Tibial artery (tissue), 4 donors: ENCODE results near the gene BOLL.
A peak's percentile ranks its signal among the peaks of the same experiment; 100 is the strongest.

ENCODE experiments used
- DNase-seq, 2 donors: peaks; one replicate each; pipeline ENCODE4 v3.0.0-alpha.2; 2019
- H3K27ac ChIP-seq, 2 donors: fragments of 200-600 bp; sonication (generic) in 1 of 2; 1 replicate in 1 of 2; 2 replicates in 1 of 2; pipeline ENCODE4 v1.5.1; 2018 to 2019; ENCODE audit warnings: mild to moderate bottlenecking in 1 of 2
- H3K27me3 ChIP-seq, 2 donors: fragments of 200-600 bp; sonication (generic) in 1 of 2; one replicate each; pipeline versions ENCODE4 v1.5.1 to v1.6.0; 2016 to 2019
- H3K36me3 ChIP-seq, 3 donors: fragments of 200-600 bp; sonication (generic) in 2 of 3; one replicate each; pipeline ENCODE4 v1.5.1; 2016 to 2019; ENCODE audit warnings: mild to moderate bottlenecking in 2 of 3
- H3K4me1 ChIP-seq, 4 donors: fragments of 200-600 bp; sonication (generic) in 2 of 4; 1 replicate in 3 of 4; 2 replicates in 1 of 4; pipeline ENCODE4 v1.5.1; 2016 to 2019
- H3K4me3 ChIP-seq, 2 donors: fragments of 200-600 bp; sonication (generic) in 1 of 2; 1 replicate in 1 of 2; 2 replicates in 1 of 2; pipeline ENCODE4 v1.5.1; 2018 to 2019; ENCODE audit warnings: mild to moderate bottlenecking in 2 of 2
- H3K9me3 ChIP-seq, 3 donors: fragments of 200-600 bp; sonication (generic) in 1 of 3; one replicate each; pipeline ENCODE4 v1.5.1; 2016 to 2019
- intact Hi-C: fragments of 100-400 bp; cut with DNase I; formaldehyde crosslinking; loops from one replicate; pipeline ENCODE4 v1.15.0; 2023; ENCODE audit warnings: low total_unique reads
- TF ChIP-seq, protein P1 (sequence below), 2 experiments: fragments of 200-600 bp in 1 of 2; fragments of 450-650 bp in 1 of 2; IDR thresholded peaks; one replicate each; pipeline ENCODE4 v1.5.1; 2017 to 2019; ENCODE audit warnings: antibody characterized with exemption in 2 of 2, mild to moderate bottlenecking in 1 of 2, moderate library complexity in 1 of 2

Gene BOLL

DNA sequence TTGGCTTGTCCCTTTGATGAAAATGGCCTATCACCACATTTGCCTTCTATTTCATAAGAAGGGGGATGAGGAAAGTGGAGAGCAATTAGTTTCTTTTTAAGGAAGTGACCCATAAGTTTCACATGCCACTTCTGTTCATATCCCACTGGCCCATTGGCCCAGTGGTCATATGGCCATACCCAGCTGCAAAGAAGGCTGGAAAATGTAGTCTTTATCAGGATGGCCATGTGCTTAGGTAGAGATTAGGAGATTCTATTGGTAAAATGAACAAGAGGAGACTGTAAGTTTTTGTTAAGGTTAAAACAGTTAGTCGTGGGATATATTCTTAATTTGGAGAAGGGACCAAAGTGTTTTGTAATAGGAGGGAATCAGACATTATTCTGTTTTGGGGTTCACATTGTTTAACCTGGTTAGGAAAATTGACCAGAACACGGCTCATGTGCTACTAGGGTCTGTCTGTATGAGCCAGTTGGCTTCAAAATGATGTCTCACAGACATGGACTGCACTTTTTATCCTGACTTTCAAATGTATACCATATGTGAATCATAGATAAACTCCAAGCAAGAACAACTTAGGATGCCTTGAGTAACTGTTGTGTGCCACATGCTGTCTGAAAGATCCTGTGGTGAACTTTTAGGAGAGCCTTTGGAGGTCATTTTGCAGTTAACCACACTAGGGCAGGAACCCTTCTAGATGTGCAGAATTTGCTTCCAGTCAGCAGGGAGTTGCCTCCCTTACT lies 36.6 kb upstream of the BOLL start:
- H3K4me1 ChIP-seq = no peaks in the 10 kb centered on the region
- intact Hi-C loops = no loop called here
- TF ChIP-seq, protein P1, sequence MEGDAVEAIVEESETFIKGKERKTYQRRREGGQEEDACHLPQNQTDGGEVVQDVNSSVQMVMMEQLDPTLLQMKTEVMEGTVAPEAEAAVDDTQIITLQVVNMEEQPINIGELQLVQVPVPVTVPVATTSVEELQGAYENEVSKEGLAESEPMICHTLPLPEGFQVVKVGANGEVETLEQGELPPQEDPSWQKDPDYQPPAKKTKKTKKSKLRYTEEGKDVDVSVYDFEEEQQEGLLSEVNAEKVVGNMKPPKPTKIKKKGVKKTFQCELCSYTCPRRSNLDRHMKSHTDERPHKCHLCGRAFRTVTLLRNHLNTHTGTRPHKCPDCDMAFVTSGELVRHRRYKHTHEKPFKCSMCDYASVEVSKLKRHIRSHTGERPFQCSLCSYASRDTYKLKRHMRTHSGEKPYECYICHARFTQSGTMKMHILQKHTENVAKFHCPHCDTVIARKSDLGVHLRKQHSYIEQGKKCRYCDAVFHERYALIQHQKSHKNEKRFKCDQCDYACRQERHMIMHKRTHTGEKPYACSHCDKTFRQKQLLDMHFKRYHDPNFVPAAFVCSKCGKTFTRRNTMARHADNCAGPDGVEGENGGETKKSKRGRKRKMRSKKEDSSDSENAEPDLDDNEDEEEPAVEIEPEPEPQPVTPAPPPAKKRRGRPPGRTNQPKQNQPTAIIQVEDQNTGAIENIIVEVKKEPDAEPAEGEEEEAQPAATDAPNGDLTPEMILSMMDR (IDR thresholded peaks at IDR 0.05) = no peak
- H3K36me3 ChIP-seq = no peaks in the 10 kb centered on the region
- H3K4me3 ChIP-seq = no peak overlapping the region
- no peaks in the 10 kb centered on the region for H3K9me3 ChIP-seq
- H3K27me3 ChIP-seq = no peaks in the 10 kb centered on the region
- DNase-seq = no peak
- H3K27ac ChIP-seq = no peak overlapping the region

DNA sequence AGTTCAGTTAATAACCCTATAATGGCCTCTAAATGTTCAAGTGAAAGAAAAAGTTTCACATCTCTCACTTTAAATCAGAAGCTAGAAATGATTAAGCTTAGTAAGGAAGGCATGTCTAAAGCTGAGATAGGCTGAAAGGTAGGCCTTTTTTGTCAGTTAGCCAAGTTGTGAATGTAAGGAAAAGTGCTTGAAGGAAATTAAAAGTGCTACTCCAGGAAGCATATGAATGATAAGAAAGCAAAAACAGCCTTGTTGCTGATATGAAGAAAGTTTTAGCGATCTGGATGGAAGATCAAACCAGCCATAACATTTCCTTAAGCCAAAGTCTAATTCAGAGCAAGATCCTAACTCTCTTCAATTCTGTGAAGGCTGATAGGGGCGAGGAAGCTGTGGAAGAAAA lies 29.4 kb upstream of the BOLL start:
- H3K4me1 ChIP-seq = peaks cover 0 to 5% (median 0%) of the 10 kb centered on the region in 4 donors
- no peak overlapping the region for H3K4me3 ChIP-seq
- no peak for DNase-seq
- TF ChIP-seq, protein P1 (IDR thresholded peaks at IDR 0.05) = no peak
- no peaks in the 10 kb centered on the region for H3K27me3 ChIP-seq
- no peaks in the 10 kb centered on the region for H3K36me3 ChIP-seq
- H3K9me3 ChIP-seq = no peaks in the 10 kb centered on the region
- H3K27ac ChIP-seq = no peak overlapping the region
- intact Hi-C loops = no loop called here

DNA sequence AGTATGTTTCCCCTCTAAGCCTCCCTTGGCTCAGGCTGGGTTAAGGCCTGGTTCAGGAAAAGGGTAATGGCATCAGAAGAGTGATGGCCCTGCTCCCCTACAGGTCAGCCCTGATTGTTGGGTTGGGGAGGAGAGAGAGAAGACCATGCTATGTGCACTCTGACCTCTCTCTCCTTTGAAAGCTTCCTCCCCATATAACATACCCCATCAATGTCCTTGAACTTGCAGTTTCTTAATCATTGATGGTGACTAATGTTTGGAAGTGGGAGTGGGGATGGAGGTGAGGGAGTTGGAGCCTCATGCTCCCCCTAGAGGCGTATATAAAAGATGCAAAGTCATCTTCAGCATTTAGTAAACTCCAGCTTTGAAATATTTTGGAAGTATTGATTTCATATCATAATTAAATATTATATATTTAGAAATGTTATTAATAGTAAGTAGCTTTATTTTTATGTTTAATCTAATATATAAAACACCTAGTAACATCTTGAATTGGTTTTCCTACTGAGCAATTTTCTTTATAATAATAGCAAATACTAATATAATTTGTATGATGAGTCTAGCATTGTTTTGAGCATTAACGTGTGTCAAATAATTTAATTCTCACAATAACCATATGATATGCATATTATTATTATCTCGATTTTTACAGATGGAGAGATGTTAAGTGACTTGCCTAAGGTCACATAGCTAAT lies 28.1 kb upstream of the BOLL start:
- H3K27ac ChIP-seq = no peak overlapping the region
- TF ChIP-seq, protein P1 (IDR thresholded peaks at IDR 0.05) = peak in 1 of 2 experiments; percentile 33
- intact Hi-C loops = no loop called here
- H3K36me3 ChIP-seq = no peaks in the 10 kb centered on the region
- no peaks in the 10 kb centered on the region for H3K27me3 ChIP-seq
- H3K9me3 ChIP-seq = no peaks in the 10 kb centered on the region
- no peak overlapping the region for H3K4me3 ChIP-seq
- DNase-seq = no peak
- H3K4me1 ChIP-seq = peaks cover 0 to 18% (median 2%) of the 10 kb centered on the region in 4 donors

DNA sequence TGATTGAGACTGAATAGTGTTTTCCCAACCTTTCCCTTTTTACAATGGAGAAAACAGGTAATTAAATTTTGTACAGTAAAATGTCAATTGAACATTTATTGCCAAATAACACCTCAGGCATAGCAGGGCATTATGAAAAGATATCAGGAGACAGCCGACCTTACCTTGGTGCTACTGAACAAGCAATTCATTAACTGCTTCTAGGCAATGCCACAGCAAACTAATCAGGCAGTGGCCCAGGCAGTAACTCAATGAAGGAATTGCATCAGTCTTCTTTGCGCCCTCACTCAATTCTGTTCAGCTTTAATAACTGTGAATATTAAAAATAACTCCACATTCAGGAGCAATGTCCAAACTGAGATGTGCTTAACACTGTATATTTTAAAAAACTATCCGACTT lies 25.4 kb upstream of the BOLL start:
- Histone ChIP-seq H3K27me3 (no peaks in the 10 kb centered on the region), H3K27ac (no peak overlapping the region), H3K4me1 (peaks cover 0 to 34% (median 2%) of the 10 kb centered on the region in 4 donors), H3K9me3 (no peaks in the 10 kb centered on the region), H3K4me3 (no peak overlapping the region), H3K36me3 (no peaks in the 10 kb centered on the region)
- DNase-seq = no peak
- intact Hi-C loops = no loop called here
- TF ChIP-seq, protein P1 (IDR thresholded peaks at IDR 0.05) = no peak

DNA sequence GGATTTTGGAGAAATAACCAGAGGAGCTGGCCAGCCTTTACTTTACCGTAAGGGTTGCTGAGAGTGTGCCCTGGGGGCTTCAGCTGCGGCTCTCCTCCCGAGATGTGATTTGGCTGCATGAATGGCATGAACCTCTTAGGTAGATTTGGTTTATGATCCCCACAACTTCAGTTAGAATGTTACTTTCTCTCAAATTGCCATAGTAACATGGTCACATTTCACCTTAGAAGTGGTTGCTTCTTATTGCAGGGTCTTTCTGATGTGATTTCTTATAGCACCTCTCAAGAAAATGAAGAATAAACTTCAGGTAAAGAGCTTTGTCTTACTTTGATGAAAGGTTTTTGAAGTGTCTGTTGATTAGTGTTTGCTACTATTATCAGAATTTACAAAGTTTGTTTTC lies 24.9 kb upstream of the BOLL start:
- TF ChIP-seq, protein P1 (IDR thresholded peaks at IDR 0.05) = no peak
- H3K9me3 ChIP-seq = no peaks in the 10 kb centered on the region
- H3K4me3 ChIP-seq = no peak overlapping the region
- intact Hi-C loops = no loop called here
- H3K27me3 ChIP-seq = no peaks in the 10 kb centered on the region
- DNase-seq = no peak
- H3K27ac ChIP-seq = no peak overlapping the region
- H3K4me1 ChIP-seq = peaks cover 0 to 34% (median 2%) of the 10 kb centered on the region in 4 donors
- no peaks in the 10 kb centered on the region for H3K36me3 ChIP-seq
